Skeletal muscle cell (primary cell): Measurements from ENCODE around the gene NEU2.

Experiments
- DNase-seq: peaks from one replicate; pipeline ENCODE4 v3.0.0-alpha.2; 2010; ENCODE audit warnings: low read depth
- H3K4me3 ChIP-seq: 2 replicates; pipeline ENCODE4 v1.5.1; 2011; ENCODE audit warnings: low read depth, mild to moderate bottlenecking, control low read depth, low read length, moderate library complexity

Gene NEU2

GRCh38 chr2:233031556-233032500 lies 644 bp upstream of the NEU2 start:
- no peak overlapping the region for H3K4me3 ChIP-seq
- DNase-seq: no peak

- DNase-seq: no peak
- no peak overlapping the region for H3K4me3 ChIP-seq
Observed at GRCh38 chr2:233033672-233034071, 1.2 kb downstream of the NEU2 start.

GRCh38 chr2:233034091-233034882 lies 1.8 kb downstream of the NEU2 start:
- DNase-seq: no peak
- H3K4me3 ChIP-seq: no peak overlapping the region

GRCh38 chr2:233035426-233036161 lies 3.1 kb downstream of the NEU2 start:
- DNase-seq: no peak
- no peak overlapping the region for H3K4me3 ChIP-seq

GRCh38 chr2:233036162-233036838 lies 3.8 kb downstream of the NEU2 start:
- no peak overlapping the region for H3K4me3 ChIP-seq
- DNase-seq: no peak

GRCh38 chr2:233037078-233037477 lies 4.6 kb downstream of the NEU2 start:
- no peak overlapping the region for H3K4me3 ChIP-seq
- DNase-seq: no peak

GRCh38 chr2:233039212-233039845 lies 6.9 kb downstream of the NEU2 start:
- no peak for DNase-seq
- no peak overlapping the region for H3K4me3 ChIP-seq

GRCh38 chr2:233039846-233040530 lies 7.5 kb downstream of the NEU2 start:
- H3K4me3 ChIP-seq: no peak overlapping the region
- DNase-seq: no peak

GRCh38 chr2:233040571-233040970 lies 8.1 kb downstream of the NEU2 start:
- no peak overlapping the region for H3K4me3 ChIP-seq
- DNase-seq: no peak

- no peak for DNase-seq
- H3K4me3 ChIP-seq: no peak overlapping the region
Observed at GRCh38 chr2:233041722-233042323, 9.4 kb downstream of the NEU2 start.

- DNase-seq: no peak
- H3K4me3 ChIP-seq: no peak overlapping the region
Observed at GRCh38 chr2:233042549-233042948, 10.1 kb downstream of the NEU2 start.

GRCh38 chr2:233044974-233045605 lies 12.6 kb downstream of the NEU2 start:
- DNase-seq: no peak
- H3K4me3 ChIP-seq: no peak overlapping the region

- DNase-seq: no peak
- H3K4me3 ChIP-seq: no peak overlapping the region
Observed at GRCh38 chr2:233047206-233047605, 14.7 kb downstream of the NEU2 start.

- no peak overlapping the region for H3K4me3 ChIP-seq
- no peak for DNase-seq
Observed at GRCh38 chr2:233047667-233048066, 15.2 kb downstream of the NEU2 start.

GRCh38 chr2:233048569-233049193 lies 16.2 kb downstream of the NEU2 start:
- no peak for DNase-seq
- H3K4me3 ChIP-seq: no peak overlapping the region

- DNase-seq: no peak
- no peak overlapping the region for H3K4me3 ChIP-seq
Observed at GRCh38 chr2:233049194-233049761, 16.8 kb downstream of the NEU2 start.
